T-cell (primary cell): ENCODE data around the gene SCGB1C1. TPM values are rescaled to one million over a fixed set of nuclear protein-coding genes. Genes with fewer than 3 reads are reported as not detected.
"Not testable (repeated sequence)": the region's sequence is repeated elsewhere in the genome, so short reads cannot be mapped to it uniquely, and the experiment has no call there.

Experiments
- ATAC-seq, 4 experiments: fragments of 200-7000 bp in 3 of 4; fragments of 150-1000 bp in 1 of 4; cut with Tn5 transposase; replicated peaks in 1 of 4; 1 replicate in 3 of 4; 2 replicates in 1 of 4; pipeline ENCODE4 v1.10.0; 2021; ENCODE audit warnings: moderate library complexity in 3 of 4, mild to moderate bottlenecking in 2 of 4, moderate number of reproducible peaks in 1 of 4
- CTCF ChIA-PET, 2 donors: fragments of 300-600 bp; sonication (Branson Sonifier 250); formaldehyde crosslinking; loops; one replicate each; lab custom pipeline; 2022; ENCODE audit warnings: antibody characterized with exemption in 2 of 2; lab: Charles Lee
- POLR2A ChIA-PET, 2 donors: fragments of 300-600 bp; sonication (Branson Sonifier 250); formaldehyde crosslinking; loops; one replicate each; lab custom pipeline; 2022; ENCODE audit warnings: antibody characterized with exemption in 2 of 2; lab: Charles Lee
- DNase-seq, 35 experiments: peaks; one replicate each; pipeline versions ENCODE4 v3.0.0 to v3.0.0-alpha.2; 2013 to 2023
- H3K27ac ChIP-seq: one replicate; pipeline ENCODE4 v1.5.1; 2013; ENCODE audit warnings: low read length
- H3K27me3 ChIP-seq, 2 experiments: replicated peaks in 1 of 2; 1 replicate in 1 of 2; 2 replicates in 1 of 2; pipeline versions ENCODE4 v1.6.1 to v1.7.0; 2013; ENCODE audit warnings: low read length in 1 of 2, mixed read lengths in 1 of 2; ENCODE audit not compliant: control insufficient read depth in 2 of 2, insufficient read depth in 2 of 2; ENCODE audit errors: extremely low read depth in 1 of 2
- H3K36me3 ChIP-seq, 2 donors: 1 replicate in 1 of 2; 2 replicates in 1 of 2; pipeline versions ENCODE4 v1.6.1 to v1.7.0; 2013; ENCODE audit warnings: low read length in 1 of 2; ENCODE audit not compliant: control insufficient read depth in 2 of 2, insufficient read depth in 1 of 2; ENCODE audit errors: extremely low read depth in 1 of 2
- H3K4me1 ChIP-seq, 2 experiments: 1 replicate in 1 of 2; 2 replicates in 1 of 2; pipeline versions ENCODE4 v1.6.1 to v1.7.0; 2013; ENCODE audit warnings: low read length in 2 of 2, mixed read lengths in 1 of 2; ENCODE audit not compliant: insufficient read depth in 2 of 2, control insufficient read depth in 1 of 2; ENCODE audit errors: extremely low read depth in 1 of 2
- H3K4me3 ChIP-seq, 2 donors: 1 replicate in 1 of 2; 2 replicates in 1 of 2; pipeline versions ENCODE4 v1.5.1 to v1.7.0; 2013; ENCODE audit warnings: mild to moderate bottlenecking in 2 of 2, low read length in 1 of 2, moderate library complexity in 1 of 2; ENCODE audit not compliant: control insufficient read depth in 1 of 2; ENCODE audit errors: extremely low read depth in 1 of 2
- H3K9me3 ChIP-seq: 2 replicates; pipeline ENCODE4 v1.7.0; 2013
- H3K27ac Mint-ChIP-seq, 2 donors: one replicate each; pipeline ENCODE4 v1.8.0; 2020 to 2021; ENCODE audit warnings: mild to moderate bottlenecking in 2 of 2, mixed read lengths in 2 of 2
- H3K27me3 Mint-ChIP-seq, 2 donors: one replicate each; pipeline ENCODE4 v1.8.0; 2021 to 2022; ENCODE audit warnings: mixed read lengths in 2 of 2
- H3K36me3 Mint-ChIP-seq: one replicate; pipeline ENCODE4 v1.8.0; 2021; ENCODE audit warnings: mixed read lengths
- H3K4me1 Mint-ChIP-seq, 3 donors: one replicate each; pipeline ENCODE4 v1.8.0; 2020 to 2022; ENCODE audit warnings: mixed read lengths in 3 of 3, mild to moderate bottlenecking in 1 of 3
- H3K4me3 Mint-ChIP-seq, 3 donors: one replicate each; pipeline ENCODE4 v1.8.0; 2020 to 2022; ENCODE audit warnings: mild to moderate bottlenecking in 3 of 3, mixed read lengths in 3 of 3, moderate library complexity in 3 of 3
- H3K9me3 Mint-ChIP-seq, 3 donors: one replicate each; pipeline ENCODE4 v1.8.0; 2020 to 2022; ENCODE audit warnings: mixed read lengths in 3 of 3
- WGBS: methylation state at CpG from one replicate; pipeline ENCODE4 v1.1.5; 2013; ENCODE audit warnings: missing lambda C conversion rate; ENCODE audit not compliant: insufficient coverage; 5-methylcytosine and 5-hydroxymethylcytosine counted together
- total RNA-seq, 35 experiments: library from RNA in 6 of 35; stranded (reverse) in 6 of 35; fragments of 120-200 nt in 1 of 35; gene quantifications; one replicate each; pipeline versions ENCODE4 v1.2.1 to v1.2.4 and lab custom pipeline; 2013 to 2026

Gene SCGB1C1
- total RNA-seq, 5 donors from 2014 or later (not counting 1 experiment from before 2014, with no cell fraction given): not detected

DNA sequence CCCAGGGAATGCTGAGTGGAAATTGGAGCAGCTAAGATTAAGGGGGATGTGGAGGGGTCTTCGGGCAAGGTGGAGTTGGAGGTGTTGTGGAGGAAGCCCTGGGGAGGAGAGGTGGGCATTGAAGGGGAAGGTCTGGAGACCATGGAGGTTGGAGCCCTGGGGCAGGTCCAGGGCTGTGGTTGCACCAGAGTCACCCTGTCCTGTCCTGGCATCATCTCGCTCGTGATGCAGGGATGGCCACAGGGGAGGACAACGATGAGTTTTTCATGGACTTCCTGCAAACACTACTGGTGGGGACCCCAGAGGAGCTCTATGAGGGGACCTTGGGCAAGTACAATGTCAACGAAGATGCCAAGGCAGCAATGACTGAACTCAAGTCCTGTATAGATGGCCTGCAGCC, 603 bp downstream of the SCGB1C1 start:
- H3K4me3 Mint-ChIP-seq, H3K27ac Mint-ChIP-seq, H3K4me3 ChIP-seq, POLR2A ChIA-PET, H3K36me3 Mint-ChIP-seq, H3K9me3 ChIP-seq, H3K27me3 ChIP-seq, H3K27ac ChIP-seq, CTCF ChIA-PET, H3K36me3 ChIP-seq, ATAC-seq, H3K27me3 Mint-ChIP-seq, H3K9me3 Mint-ChIP-seq: not testable (repeated sequence)
- peak in 4 of 35 experiments; percentile 0 to 23 (median 8) for DNase-seq
- peaks cover 2 to 13% of the 10 kb centered on the region in 2 experiments for H3K4me1 ChIP-seq
- H3K4me1 Mint-ChIP-seq: peaks cover 7 to 14% (median 11%) of the 10 kb centered on the region in 3 donors
- 90% methylated on average over 1 of the region's 5 CpGs for WGBS

DNA sequence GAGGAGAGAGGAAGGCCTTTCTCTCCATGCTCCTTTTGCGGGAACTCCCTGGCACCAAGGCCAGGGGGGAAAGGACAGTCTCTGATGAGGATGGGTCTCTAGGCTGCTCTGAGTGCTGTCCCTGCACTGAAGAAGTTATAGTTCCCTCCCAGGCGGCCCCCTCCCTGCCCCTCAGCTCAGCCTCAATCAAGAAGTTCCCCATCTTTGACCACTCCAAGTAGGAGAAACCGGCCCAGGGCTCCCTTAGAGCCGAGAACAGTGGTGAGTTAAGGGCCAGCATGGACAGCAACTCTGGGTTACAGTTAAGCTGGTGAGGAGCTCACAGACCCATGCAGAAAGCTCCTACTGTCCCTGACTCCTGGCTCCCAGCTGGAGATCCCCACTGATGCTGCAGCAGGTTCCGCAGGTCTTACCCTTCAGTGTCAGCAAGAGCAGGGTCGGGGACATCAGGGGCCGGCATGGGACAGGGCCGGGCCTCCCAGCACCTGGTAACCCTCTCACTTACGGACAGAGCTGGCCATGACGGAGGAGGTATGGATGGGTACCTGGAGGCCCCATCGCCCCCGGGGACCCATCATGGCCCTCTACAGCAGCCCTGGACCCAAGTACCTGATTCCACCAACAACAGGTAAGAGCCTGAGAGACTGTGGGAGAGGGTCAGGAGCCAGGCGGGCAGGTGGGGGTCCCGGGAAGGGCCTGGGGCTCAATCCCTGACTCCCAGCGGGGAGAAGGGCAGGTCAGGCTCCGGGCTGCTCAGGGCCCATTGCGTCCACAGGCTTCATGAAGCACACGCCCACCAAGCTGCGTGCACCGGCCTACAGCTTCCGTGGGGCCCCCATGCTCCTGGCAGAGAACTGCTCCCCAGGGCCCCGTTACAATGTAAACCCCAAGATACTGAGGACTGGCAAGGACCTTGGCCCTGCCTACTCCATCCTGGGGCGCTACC, 4.2 kb downstream of the SCGB1C1 start:
- no peak overlapping the region for H3K4me3 Mint-ChIP-seq
- H3K4me1 Mint-ChIP-seq: peaks cover 12 to 16% (median 12%) of the 10 kb centered on the region in 3 donors
- no peak overlapping the region for H3K4me3 ChIP-seq
- no peaks in the 10 kb centered on the region for H3K27me3 Mint-ChIP-seq
- H3K27ac ChIP-seq: no peak overlapping the region
- H3K9me3 Mint-ChIP-seq: no peaks in the 10 kb centered on the region
- H3K27me3 ChIP-seq: peaks cover 0 to 2% of the 10 kb centered on the region in 2 experiments
- POLR2A ChIA-PET: no interaction called here
- H3K9me3 ChIP-seq: no peaks in the 10 kb centered on the region
- ATAC-seq: no peak
- CTCF ChIA-PET: no interaction called here
- peak in 3 of 35 experiments; percentile 4 to 20 (median 8) for DNase-seq
- peaks cover 4 to 15% of the 10 kb centered on the region in 2 experiments for H3K4me1 ChIP-seq
- H3K36me3 ChIP-seq: peaks cover 0 to 9% of the 10 kb centered on the region in 2 donors
- H3K36me3 Mint-ChIP-seq: peaks cover 5% of the 10 kb centered on the region
- WGBS: 91% methylated on average over 16 of the region's 23 CpGs
- no peak overlapping the region for H3K27ac Mint-ChIP-seq

DNA sequence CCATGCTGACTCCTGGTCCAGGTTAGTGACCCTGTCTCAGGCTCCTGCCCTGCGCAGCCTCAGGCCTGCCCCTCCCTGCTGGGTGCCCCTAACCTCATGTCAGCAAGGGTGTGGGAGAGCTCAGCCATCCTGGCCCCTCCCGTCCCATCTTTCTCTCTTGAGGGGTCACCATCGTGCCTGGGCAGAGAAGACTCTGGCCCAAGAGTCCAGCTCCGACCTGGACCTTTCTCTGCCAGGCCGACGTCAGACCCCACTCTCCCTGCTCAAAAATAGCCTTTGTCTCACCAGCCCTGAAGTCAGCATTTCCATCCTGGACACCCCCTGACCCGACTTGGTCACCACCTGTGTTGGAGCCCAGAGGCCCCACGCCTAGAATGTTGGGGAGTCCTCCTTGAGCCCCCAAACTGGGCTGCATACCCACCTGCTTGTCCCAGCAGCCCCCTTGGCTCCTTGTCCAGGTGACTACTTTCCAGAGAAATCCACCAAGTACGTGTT, 4.9 kb downstream of the SCGB1C1 start:
- DNase-seq (peak in 3 of 35 experiments; percentile 4 to 16 (median 10)), ATAC-seq (no peak)
- Mint-ChIP-seq H3K27me3 (no peaks in the 10 kb centered on the region), H3K9me3 (no peaks in the 10 kb centered on the region), H3K36me3 (peaks cover 9% of the 10 kb centered on the region), H3K4me1 (peaks cover 16 to 20% (median 17%) of the 10 kb centered on the region in 3 donors), H3K27ac (no peak overlapping the region), H3K4me3 (no peak overlapping the region)
- Histone ChIP-seq H3K9me3 (no peaks in the 10 kb centered on the region), H3K27me3 (peaks cover 0 to 2% of the 10 kb centered on the region in 2 experiments), H3K36me3 (peaks cover 0 to 9% of the 10 kb centered on the region in 2 donors), H3K4me1 (peaks cover 8 to 17% of the 10 kb centered on the region in 2 experiments), H3K4me3 (no peak overlapping the region), H3K27ac (no peak overlapping the region)
- ChIA-PET CTCF (no interaction called here), POLR2A (no interaction called here)
- WGBS: 96% methylated on average over 8 of the region's 9 CpGs

DNA sequence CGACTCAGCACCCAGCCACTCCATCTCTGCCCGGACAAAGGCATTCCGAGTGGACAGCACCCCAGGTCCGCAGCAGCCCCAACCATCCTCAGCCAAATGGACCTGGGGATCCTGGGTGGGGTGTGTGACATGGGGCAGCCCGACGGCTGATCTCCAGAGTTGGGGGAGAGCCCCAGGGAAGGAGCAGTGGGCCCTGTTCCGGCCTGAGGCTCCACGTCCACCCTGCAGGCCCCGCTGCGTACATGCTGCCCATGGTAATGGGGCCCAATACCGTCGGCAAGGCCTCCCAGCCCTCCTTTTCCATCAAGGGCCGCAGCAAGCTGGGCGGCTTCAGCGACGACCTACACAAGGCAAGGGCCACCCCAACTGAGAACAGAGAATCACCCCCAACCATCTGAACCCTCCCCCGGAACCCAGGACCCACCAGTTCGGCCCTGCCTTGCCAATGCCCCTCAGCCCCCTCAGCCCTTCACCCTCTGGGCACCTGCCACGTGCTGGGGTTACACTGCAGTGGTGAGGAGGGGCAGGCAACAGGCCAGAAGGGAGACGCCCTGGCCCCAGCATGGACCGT, 5.4 kb downstream of the SCGB1C1 start:
- ChIA-PET POLR2A (no interaction called here), CTCF (no interaction called here)
- Mint-ChIP-seq H3K4me1 (peaks cover 21 to 26% (median 22%) of the 10 kb centered on the region in 3 donors), H3K36me3 (peaks cover 14% of the 10 kb centered on the region), H3K9me3 (no peaks in the 10 kb centered on the region), H3K27me3 (no peaks in the 10 kb centered on the region), H3K4me3 (no peak overlapping the region), H3K27ac (no peak overlapping the region)
- WGBS: 97% methylated on average over 15 of the region's 21 CpGs
- Histone ChIP-seq H3K27me3 (peaks cover 0 to 2% of the 10 kb centered on the region in 2 experiments), H3K4me3 (no peak overlapping the region), H3K27ac (no peak overlapping the region), H3K36me3 (peaks cover 0 to 9% of the 10 kb centered on the region in 2 donors), H3K4me1 (peaks cover 9 to 19% of the 10 kb centered on the region in 2 experiments), H3K9me3 (no peaks in the 10 kb centered on the region)
- ATAC-seq (no peak), DNase-seq (peak in 3 of 35 experiments; percentile 2 to 23 (median 9))

DNA sequence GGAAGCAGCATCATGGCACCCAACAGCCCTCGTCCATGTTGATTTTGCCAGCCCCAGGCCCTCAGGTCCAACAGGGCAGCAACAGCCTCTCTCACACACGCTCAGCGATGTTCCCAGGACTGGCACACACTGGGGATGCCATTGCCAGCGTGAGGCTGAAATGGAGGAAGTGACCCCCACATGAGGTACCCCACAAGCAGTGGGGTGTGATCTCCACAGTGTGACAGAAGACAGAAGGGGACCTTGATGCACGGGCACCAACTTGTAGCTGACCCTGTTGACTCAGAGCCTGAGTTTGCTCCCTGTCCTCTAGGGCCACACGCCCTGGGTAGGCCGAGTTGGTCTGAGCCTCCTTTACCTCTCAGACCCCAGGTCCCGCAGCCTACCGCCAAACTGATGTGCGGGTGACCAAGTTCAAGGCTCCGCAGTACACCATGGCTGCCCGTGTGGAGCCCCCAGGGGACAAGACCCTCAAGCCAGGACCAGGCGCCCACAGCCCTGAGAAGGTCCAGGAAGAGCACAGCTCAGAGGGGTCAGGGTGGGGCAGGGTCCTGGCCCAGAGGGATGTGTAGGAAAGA, 6.2 kb downstream of the SCGB1C1 start:
- no peak overlapping the region for H3K27ac ChIP-seq
- H3K4me1 Mint-ChIP-seq: peaks cover 29 to 32% (median 30%) of the 10 kb centered on the region in 3 donors
- ATAC-seq (no peak), DNase-seq (peak in 2 of 35 experiments; percentile 11 to 22)
- no peak overlapping the region for H3K27ac Mint-ChIP-seq
- POLR2A ChIA-PET: interaction anchor here in 1 of 2 donors (0.6 kb wide), 1 partner anchor 39 kb away, joined by 7 read pairs; no protein-coding TSS in a partner anchor
- 85% methylated on average over 12 of the region's 13 CpGs for WGBS
- no peaks in the 10 kb centered on the region for H3K27me3 Mint-ChIP-seq
- H3K4me1 ChIP-seq: peaks cover 9 to 26% of the 10 kb centered on the region in 2 experiments
- no peaks in the 10 kb centered on the region for H3K9me3 ChIP-seq
- peaks cover 22% of the 10 kb centered on the region for H3K36me3 Mint-ChIP-seq
- CTCF ChIA-PET: no interaction called here
- no peak overlapping the region for H3K4me3 Mint-ChIP-seq
- no peak overlapping the region for H3K4me3 ChIP-seq
- no peaks in the 10 kb centered on the region for H3K27me3 ChIP-seq
- H3K36me3 ChIP-seq: peaks cover 0 to 17% of the 10 kb centered on the region in 2 donors
- no peaks in the 10 kb centered on the region for H3K9me3 Mint-ChIP-seq

DNA sequence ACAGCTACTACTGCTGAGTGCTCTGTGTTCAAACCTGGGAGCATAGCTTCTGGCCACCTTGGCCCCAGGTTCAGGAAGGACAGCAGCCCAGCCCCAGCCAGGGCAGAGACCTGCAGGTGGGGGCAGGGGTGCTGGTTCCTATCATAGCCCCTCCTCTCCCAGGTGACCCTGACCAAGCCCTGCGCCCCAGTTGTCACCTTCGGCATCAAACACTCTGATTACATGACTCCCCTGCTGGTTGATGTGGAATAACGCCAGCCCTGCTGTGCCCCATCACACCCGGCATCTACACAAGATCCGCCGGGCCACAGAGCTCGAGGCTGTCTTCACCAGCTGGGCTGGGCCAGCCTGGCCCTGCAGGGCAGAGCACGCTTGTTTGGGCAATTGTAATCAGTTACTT, 6.9 kb downstream of the SCGB1C1 start:
- ChIA-PET POLR2A (no interaction called here), CTCF (no interaction called here)
- no peak overlapping the region for H3K4me3 ChIP-seq
- peaks cover 29 to 38% (median 36%) of the 10 kb centered on the region in 3 donors for H3K4me1 Mint-ChIP-seq
- DNase-seq: peak in 3 of 35 experiments; percentile 5 to 19 (median 12)
- no peaks in the 10 kb centered on the region for H3K27me3 ChIP-seq
- H3K4me3 Mint-ChIP-seq: no peak overlapping the region
- ATAC-seq: no peak
- 90% methylated on average over 3 of the region's 8 CpGs for WGBS
- H3K9me3 ChIP-seq: no peaks in the 10 kb centered on the region
- no peak overlapping the region for H3K27ac ChIP-seq
- no peak overlapping the region for H3K27ac Mint-ChIP-seq
- peaks cover 9 to 33% of the 10 kb centered on the region in 2 experiments for H3K4me1 ChIP-seq
- H3K36me3 Mint-ChIP-seq: peaks cover 22% of the 10 kb centered on the region
- H3K36me3 ChIP-seq: peaks cover 0 to 24% of the 10 kb centered on the region in 2 donors
- H3K9me3 Mint-ChIP-seq: no peaks in the 10 kb centered on the region
- H3K27me3 Mint-ChIP-seq: no peaks in the 10 kb centered on the region
